Measurements from ENCODE around the gene TOB1. TPM values are rescaled to one million over a fixed set of nuclear protein-coding genes. Genes with fewer than 3 reads are reported as not detected.
"Not testable (repeated sequence)": the region's sequence is repeated elsewhere in the genome, so short reads cannot be mapped to it uniquely, and the experiment has no call there.

TOB1 gene
- total and polyA plus RNA-seq, 5 donors from 2014 or later = 30.7 to 254 (median 39.2) TPM

- Histone ChIP-seq H3K36me3 (ENCODE audit: control insufficient read depth, insufficient read depth, low read length) (no peaks in the 10 kb centered on the region), H3K27ac (ENCODE audit: insufficient read depth, low read length, poor library complexity, severe bottlenecking) (no peak overlapping the region), H3K4me3 (ENCODE audit: low read depth, low read length) (no peak overlapping the region), H3K9me3 (ENCODE audit: control insufficient read depth in 2 of 2, low read length in 2 of 2) (no peaks in the 10 kb centered on the region), H3K4me1 (ENCODE audit: control insufficient read depth, insufficient read depth, low read length, poor library complexity, severe bottlenecking) (peaks cover 15% of the 10 kb centered on the region), H3K27me3 (ENCODE audit: control insufficient read depth, insufficient read depth, low read length) (no peaks in the 10 kb centered on the region)
- H3K4me3 Mint-ChIP-seq = no peak overlapping the region
- H3K4me1 Mint-ChIP-seq = peaks cover 9 to 40% (median 28%) of the 10 kb centered on the region in 4 donors
- ATAC-seq (ENCODE audit: low read depth in 2 of 2) (no peak), DNase-seq (no peak)
- no peaks in the 10 kb centered on the region for H3K36me3 Mint-ChIP-seq
- H3K27me3 Mint-ChIP-seq = peaks cover 4% of the 10 kb centered on the region
- H3K9me3 Mint-ChIP-seq = no peaks in the 10 kb centered on the region
- peak overlapping the region; percentile 88 to 90 (median 89) for H3K27ac Mint-ChIP-seq
Measured at GRCh38 chr17:50883850-50884438, 17.8 kb upstream of the TOB1 start.

DNA sequence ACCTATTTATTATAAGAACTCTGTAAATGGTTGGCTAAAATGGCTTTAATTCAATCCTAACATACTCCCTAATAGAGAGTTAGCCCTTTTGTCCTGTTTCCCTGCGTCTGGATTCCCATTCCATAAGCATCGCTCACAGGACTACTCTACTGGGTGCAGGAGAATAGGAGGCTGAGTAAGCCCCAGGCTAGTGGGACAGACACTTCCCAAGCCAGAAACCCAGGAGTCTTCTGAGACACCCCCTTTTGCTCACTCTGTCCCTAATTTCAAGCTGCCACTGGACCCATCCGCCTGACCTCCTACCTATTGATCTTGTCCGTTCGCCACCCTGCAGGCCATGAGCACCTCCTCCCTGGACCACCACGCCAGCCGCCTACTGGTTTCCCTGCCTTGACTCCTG is 16.7 kb upstream of the TOB1 start:
- Mint-ChIP-seq H3K27ac (peak overlapping the region in 1 of 3 donors; percentile 26), H3K36me3 (no peaks in the 10 kb centered on the region), H3K4me3 (no peak overlapping the region), H3K27me3 (peaks cover 4% of the 10 kb centered on the region), H3K9me3 (no peaks in the 10 kb centered on the region), H3K4me1 (peaks cover 9 to 37% (median 26%) of the 10 kb centered on the region in 4 donors)
- no peak for ATAC-seq (ENCODE audit: low read depth in 2 of 2)
- H3K27ac ChIP-seq (ENCODE audit: insufficient read depth, low read length, poor library complexity, severe bottlenecking) = no peak overlapping the region
- H3K4me3 ChIP-seq (ENCODE audit: low read depth, low read length) = no peak overlapping the region
- no peaks in the 10 kb centered on the region for H3K27me3 ChIP-seq (ENCODE audit: control insufficient read depth, insufficient read depth, low read length)
- H3K9me3 ChIP-seq (ENCODE audit: control insufficient read depth in 2 of 2, low read length in 2 of 2) = no peaks in the 10 kb centered on the region
- no peak for DNase-seq
- peaks cover 12% of the 10 kb centered on the region for H3K4me1 ChIP-seq (ENCODE audit: control insufficient read depth, insufficient read depth, low read length, poor library complexity, severe bottlenecking)
- no peaks in the 10 kb centered on the region for H3K36me3 ChIP-seq (ENCODE audit: control insufficient read depth, insufficient read depth, low read length)

- Mint-ChIP-seq H3K9me3 (no peaks in the 10 kb centered on the region), H3K4me1 (peaks cover 9 to 23% (median 16%) of the 10 kb centered on the region in 4 donors), H3K27ac (peak overlapping the region in 2 of 3 donors; percentile 16 to 78), H3K4me3 (peak overlapping the region in 1 of 4 donors; percentile 28), H3K36me3 (no peaks in the 10 kb centered on the region), H3K27me3 (peaks cover 4% of the 10 kb centered on the region)
- ATAC-seq (ENCODE audit: low read depth in 2 of 2) = no peak
- H3K27ac ChIP-seq (ENCODE audit: insufficient read depth, low read length, poor library complexity, severe bottlenecking) = no peak overlapping the region
- no peak for DNase-seq
- H3K27me3 ChIP-seq (ENCODE audit: control insufficient read depth, insufficient read depth, low read length) = no peaks in the 10 kb centered on the region
- H3K9me3 ChIP-seq (ENCODE audit: control insufficient read depth in 2 of 2, low read length in 2 of 2) = no peaks in the 10 kb centered on the region
- H3K4me1 ChIP-seq (ENCODE audit: control insufficient read depth, insufficient read depth, low read length, poor library complexity, severe bottlenecking) = no peaks in the 10 kb centered on the region
- H3K4me3 ChIP-seq (ENCODE audit: low read depth, low read length) = no peak overlapping the region
- H3K36me3 ChIP-seq (ENCODE audit: control insufficient read depth, insufficient read depth, low read length) = no peaks in the 10 kb centered on the region
Measured at GRCh38 chr17:50881182-50881581, 15.0 kb upstream of the TOB1 start.

DNA sequence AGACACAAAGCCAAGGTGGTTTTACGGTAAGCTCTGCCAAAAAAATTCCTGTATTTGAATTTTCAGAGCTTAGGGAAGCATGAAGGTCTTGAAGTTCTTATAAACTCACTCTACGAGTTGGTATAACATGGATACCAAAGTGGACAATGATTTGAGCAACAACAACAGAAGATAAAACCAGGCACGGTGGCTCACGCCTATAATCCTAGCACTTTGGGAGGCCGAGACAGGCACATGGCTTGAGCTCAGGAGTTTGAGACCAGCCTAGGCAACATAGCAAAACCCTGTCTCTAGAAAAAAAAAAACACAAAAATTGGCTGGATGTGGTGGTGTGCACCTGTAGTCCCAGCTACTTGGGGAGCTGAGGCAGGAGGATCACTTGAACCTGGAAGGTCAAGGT is 12.9 kb upstream of the TOB1 start:
- no peak overlapping the region for H3K27ac ChIP-seq (ENCODE audit: insufficient read depth, low read length, poor library complexity, severe bottlenecking)
- Mint-ChIP-seq H3K27ac (peak overlapping the region in 1 of 3 donors; percentile 91), H3K4me3 (no peak overlapping the region), H3K36me3 (no peaks in the 10 kb centered on the region), H3K9me3 (no peaks in the 10 kb centered on the region), H3K27me3 (peaks cover under 1% of the 10 kb centered on the region), H3K4me1 (peaks cover 7 to 20% (median 12%) of the 10 kb centered on the region in 4 donors)
- ATAC-seq (ENCODE audit: low read depth in 2 of 2) = no peak
- H3K4me1 ChIP-seq (ENCODE audit: control insufficient read depth, insufficient read depth, low read length, poor library complexity, severe bottlenecking) = no peaks in the 10 kb centered on the region
- H3K4me3 ChIP-seq (ENCODE audit: low read depth, low read length) = no peak overlapping the region
- H3K36me3 ChIP-seq (ENCODE audit: control insufficient read depth, insufficient read depth, low read length) = no peaks in the 10 kb centered on the region
- no peak for DNase-seq
- no peaks in the 10 kb centered on the region for H3K9me3 ChIP-seq (ENCODE audit: control insufficient read depth in 2 of 2, low read length in 2 of 2)
- no peaks in the 10 kb centered on the region for H3K27me3 ChIP-seq (ENCODE audit: control insufficient read depth, insufficient read depth, low read length)

GRCh38 chr17:50877838-50878237 is 11.7 kb upstream of the TOB1 start:
- no peaks in the 10 kb centered on the region for H3K9me3 ChIP-seq (ENCODE audit: control insufficient read depth in 2 of 2, low read length in 2 of 2)
- no peak overlapping the region for H3K4me3 Mint-ChIP-seq
- peaks cover 11 to 29% (median 19%) of the 10 kb centered on the region in 4 donors for H3K4me1 Mint-ChIP-seq
- no peak for ATAC-seq (ENCODE audit: low read depth in 2 of 2)
- no peaks in the 10 kb centered on the region for H3K27me3 Mint-ChIP-seq
- peaks cover 6% of the 10 kb centered on the region for H3K4me1 ChIP-seq (ENCODE audit: control insufficient read depth, insufficient read depth, low read length, poor library complexity, severe bottlenecking)
- no peak overlapping the region for H3K27ac Mint-ChIP-seq
- H3K36me3 Mint-ChIP-seq = no peaks in the 10 kb centered on the region
- no peak overlapping the region for H3K27ac ChIP-seq (ENCODE audit: insufficient read depth, low read length, poor library complexity, severe bottlenecking)
- H3K36me3 ChIP-seq (ENCODE audit: control insufficient read depth, insufficient read depth, low read length) = no peaks in the 10 kb centered on the region
- H3K27me3 ChIP-seq (ENCODE audit: control insufficient read depth, insufficient read depth, low read length) = no peaks in the 10 kb centered on the region
- no peaks in the 10 kb centered on the region for H3K9me3 Mint-ChIP-seq
- H3K4me3 ChIP-seq (ENCODE audit: low read depth, low read length) = no peak overlapping the region
- DNase-seq = no peak

DNA sequence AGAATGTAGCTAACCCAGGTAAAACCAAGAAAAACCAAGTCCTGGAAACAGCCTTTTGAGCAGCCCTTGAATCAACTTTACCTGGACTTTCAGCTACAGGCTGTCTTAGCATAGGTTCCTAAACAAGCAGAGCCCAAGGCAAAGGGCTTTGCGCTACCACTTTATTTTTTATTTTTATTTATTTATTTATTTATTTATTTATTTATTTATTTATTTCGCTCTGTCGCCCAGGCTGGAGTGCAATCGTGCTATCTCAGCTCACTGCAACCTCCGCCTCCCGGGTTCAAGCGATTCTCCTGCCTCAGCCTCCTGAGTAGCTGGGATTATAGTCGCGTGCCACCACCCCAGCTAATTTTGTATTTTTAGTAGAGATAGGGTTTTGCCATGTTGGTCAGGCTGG is 10.9 kb upstream of the TOB1 start:
- H3K36me3 ChIP-seq (ENCODE audit: control insufficient read depth, insufficient read depth, low read length); H3K27ac Mint-ChIP-seq; H3K9me3 Mint-ChIP-seq; H3K36me3 Mint-ChIP-seq; H3K4me3 Mint-ChIP-seq; H3K27ac ChIP-seq (ENCODE audit: insufficient read depth, low read length, poor library complexity, severe bottlenecking); H3K27me3 ChIP-seq (ENCODE audit: control insufficient read depth, insufficient read depth, low read length); ATAC-seq (ENCODE audit: low read depth in 2 of 2); H3K9me3 ChIP-seq (ENCODE audit: control insufficient read depth in 2 of 2, low read length in 2 of 2); DNase-seq; H3K27me3 Mint-ChIP-seq; H3K4me3 ChIP-seq (ENCODE audit: low read depth, low read length): not testable (repeated sequence)
- peaks cover 13 to 29% (median 22%) of the 10 kb centered on the region in 4 donors for H3K4me1 Mint-ChIP-seq
- H3K4me1 ChIP-seq (ENCODE audit: control insufficient read depth, insufficient read depth, low read length, poor library complexity, severe bottlenecking) = peaks cover 13% of the 10 kb centered on the region

DNA sequence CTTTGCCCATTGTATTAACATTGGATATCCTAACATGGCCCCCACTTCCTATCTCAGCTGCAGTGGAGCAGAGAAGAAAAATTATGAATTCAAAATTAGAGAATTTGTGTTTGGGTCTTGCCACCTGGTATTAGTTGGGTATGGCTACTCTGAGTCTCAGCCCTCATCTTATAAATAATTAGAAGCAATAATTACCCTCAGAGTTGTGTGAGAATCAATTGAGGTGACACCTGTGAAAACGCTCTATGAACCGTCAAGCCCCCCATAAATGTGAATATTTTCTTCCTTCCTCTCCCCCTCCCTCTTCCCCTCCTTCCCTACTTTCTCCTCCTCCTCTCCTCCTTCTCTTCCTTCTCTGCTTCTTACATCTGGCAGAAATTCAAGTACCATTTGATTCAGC is 8.9 kb upstream of the TOB1 start:
- no peak for ATAC-seq (ENCODE audit: low read depth in 2 of 2)
- DNase-seq = no peak
- Mint-ChIP-seq H3K4me1 (peaks cover 19 to 33% (median 24%) of the 10 kb centered on the region in 4 donors), H3K36me3 (no peaks in the 10 kb centered on the region), H3K9me3 (no peaks in the 10 kb centered on the region), H3K27me3 (no peaks in the 10 kb centered on the region), H3K27ac (no peak overlapping the region), H3K4me3 (peak overlapping the region in 1 of 4 donors; percentile 6)
- Histone ChIP-seq H3K36me3 (ENCODE audit: control insufficient read depth, insufficient read depth, low read length) (no peaks in the 10 kb centered on the region), H3K4me3 (ENCODE audit: low read depth, low read length) (no peak overlapping the region), H3K9me3 (ENCODE audit: control insufficient read depth in 2 of 2, low read length in 2 of 2) (no peaks in the 10 kb centered on the region), H3K27ac (ENCODE audit: insufficient read depth, low read length, poor library complexity, severe bottlenecking) (no peak overlapping the region), H3K27me3 (ENCODE audit: control insufficient read depth, insufficient read depth, low read length) (no peaks in the 10 kb centered on the region), H3K4me1 (ENCODE audit: control insufficient read depth, insufficient read depth, low read length, poor library complexity, severe bottlenecking) (peaks cover 32% of the 10 kb centered on the region)

Measured in CD4-positive, CD25-positive, alpha-beta regulatory T cell (primary cell).